ENCODE measurements around the gene EXTL1.
"Not testable (repeated sequence)": the region's sequence is repeated elsewhere in the genome, so short reads cannot be mapped to it uniquely, and the experiment has no call there.

Gene EXTL1

GRCh38 chr1:26021647-26022403 lies at the start of gene EXTL1:
TSS of gene EXTL1 (plus strand) at chr1:26021775. CDS start at chr1:26022647, 872 bp downstream.
- no peak for DNase-seq

GRCh38 chr1:25971811-25972180 lies 49.8 kb upstream of the EXTL1 start:
- no peak for DNase-seq

- no peak for DNase-seq
Measured at GRCh38 chr1:25973610-25974321, 47.8 kb upstream of the EXTL1 start.

- DNase-seq: no peak
Measured at GRCh38 chr1:25977801-25978200, 43.8 kb upstream of the EXTL1 start.

- no peak for DNase-seq
Measured at GRCh38 chr1:25978403-25978802, 43.2 kb upstream of the EXTL1 start.

- DNase-seq: no peak
Measured at GRCh38 chr1:25979210-25979609, 42.4 kb upstream of the EXTL1 start.

GRCh38 chr1:25985171-25985570 lies 36.4 kb upstream of the EXTL1 start:
- DNase-seq: no peak

GRCh38 chr1:25985670-25986069 lies 35.9 kb upstream of the EXTL1 start:
- DNase-seq: no peak

- not testable (repeated sequence) for DNase-seq
Measured at GRCh38 chr1:25986773-25987172, 34.8 kb upstream of the EXTL1 start.

- no peak for DNase-seq
Measured at GRCh38 chr1:25987951-25988350, 33.6 kb upstream of the EXTL1 start.

GRCh38 chr1:25989440-25990234 lies 31.9 kb upstream of the EXTL1 start:
- DNase-seq: no peak

- no peak for DNase-seq
Measured at GRCh38 chr1:25990251-25990650, 31.3 kb upstream of the EXTL1 start.

GRCh38 chr1:25990702-25991395 lies 30.7 kb upstream of the EXTL1 start:
- DNase-seq: no peak

GRCh38 chr1:25991937-25992688 lies 29.5 kb upstream of the EXTL1 start:
- DNase-seq: no peak

GRCh38 chr1:25992689-25993171 lies 28.8 kb upstream of the EXTL1 start:
- DNase-seq: no peak

GRCh38 chr1:25993197-25993951 lies 28.2 kb upstream of the EXTL1 start:
- no peak for DNase-seq

GRCh38 chr1:25994402-25995150 lies 27.0 kb upstream of the EXTL1 start:
- no peak for DNase-seq

- DNase-seq: no peak
Measured at GRCh38 chr1:25996966-25997827, 24.4 kb upstream of the EXTL1 start.
